GM12873 (cell line): ENCODE data around the gene SLC44A3.

Source experiments
- TF ChIP-seq, protein P1 (sequence below): IDR thresholded peaks from 2 replicates; pipeline ENCODE4 v1.5.1; 2012; ENCODE audit warnings: low read depth, mild to moderate bottlenecking, moderate library complexity, low read length, control low read depth; ENCODE audit not compliant: insufficient read depth; ENCODE audit errors: missing control alignments

SLC44A3 gene

DNA sequence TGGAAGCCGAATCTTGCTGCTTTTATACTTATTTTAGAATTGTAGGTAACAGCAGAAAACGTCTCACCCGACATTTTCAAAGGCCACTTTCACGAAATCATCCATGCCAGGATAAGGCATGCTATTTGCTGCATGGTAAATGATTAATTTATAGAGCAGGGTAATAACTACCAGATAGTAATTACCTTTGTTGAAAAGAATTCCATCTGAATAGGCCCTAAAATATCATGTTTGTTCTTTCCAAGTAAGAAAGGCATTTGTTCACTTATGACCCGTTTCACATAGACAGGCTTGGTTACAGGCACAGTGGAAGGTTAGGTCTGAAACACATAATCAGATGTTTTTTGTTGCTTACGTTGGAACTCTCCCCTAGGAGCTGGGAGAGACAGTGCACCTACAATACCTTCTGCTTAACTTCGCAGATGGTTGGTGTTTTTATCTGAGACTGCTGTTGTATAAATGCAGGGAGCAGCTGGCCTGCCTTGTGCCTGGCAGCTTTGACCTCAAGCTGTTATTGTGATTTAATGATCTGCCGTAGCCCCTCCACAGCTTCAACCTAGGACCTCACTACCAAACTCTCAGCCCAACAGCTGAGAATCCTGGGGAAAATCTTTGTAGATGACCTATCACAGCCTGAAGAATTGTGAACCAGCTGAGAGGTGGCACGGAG is 1.6 kb downstream of the SLC44A3 start:
- TF ChIP-seq, protein P1, sequence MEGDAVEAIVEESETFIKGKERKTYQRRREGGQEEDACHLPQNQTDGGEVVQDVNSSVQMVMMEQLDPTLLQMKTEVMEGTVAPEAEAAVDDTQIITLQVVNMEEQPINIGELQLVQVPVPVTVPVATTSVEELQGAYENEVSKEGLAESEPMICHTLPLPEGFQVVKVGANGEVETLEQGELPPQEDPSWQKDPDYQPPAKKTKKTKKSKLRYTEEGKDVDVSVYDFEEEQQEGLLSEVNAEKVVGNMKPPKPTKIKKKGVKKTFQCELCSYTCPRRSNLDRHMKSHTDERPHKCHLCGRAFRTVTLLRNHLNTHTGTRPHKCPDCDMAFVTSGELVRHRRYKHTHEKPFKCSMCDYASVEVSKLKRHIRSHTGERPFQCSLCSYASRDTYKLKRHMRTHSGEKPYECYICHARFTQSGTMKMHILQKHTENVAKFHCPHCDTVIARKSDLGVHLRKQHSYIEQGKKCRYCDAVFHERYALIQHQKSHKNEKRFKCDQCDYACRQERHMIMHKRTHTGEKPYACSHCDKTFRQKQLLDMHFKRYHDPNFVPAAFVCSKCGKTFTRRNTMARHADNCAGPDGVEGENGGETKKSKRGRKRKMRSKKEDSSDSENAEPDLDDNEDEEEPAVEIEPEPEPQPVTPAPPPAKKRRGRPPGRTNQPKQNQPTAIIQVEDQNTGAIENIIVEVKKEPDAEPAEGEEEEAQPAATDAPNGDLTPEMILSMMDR: no peak

DNA sequence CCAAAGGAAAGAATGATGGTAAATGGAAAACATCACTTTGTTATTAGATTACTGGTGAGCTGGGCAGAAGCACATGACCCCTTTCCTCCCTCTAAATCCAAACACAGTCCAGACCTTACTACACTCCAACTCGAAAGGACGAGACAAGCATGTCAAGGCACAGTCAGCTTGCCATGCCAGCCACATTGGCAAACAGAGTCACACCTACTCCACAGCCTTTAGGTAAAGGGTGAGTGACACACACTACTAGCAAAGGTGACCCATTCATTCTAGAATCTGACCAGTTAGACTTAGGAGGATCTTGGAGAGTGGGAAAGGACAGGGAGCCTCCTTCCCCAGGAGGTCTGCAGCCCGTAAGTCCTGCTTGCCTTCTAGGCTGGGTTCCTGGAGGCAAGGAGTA is 3.0 kb downstream of the SLC44A3 start:
- TF ChIP-seq, protein P1: no peak

DNA sequence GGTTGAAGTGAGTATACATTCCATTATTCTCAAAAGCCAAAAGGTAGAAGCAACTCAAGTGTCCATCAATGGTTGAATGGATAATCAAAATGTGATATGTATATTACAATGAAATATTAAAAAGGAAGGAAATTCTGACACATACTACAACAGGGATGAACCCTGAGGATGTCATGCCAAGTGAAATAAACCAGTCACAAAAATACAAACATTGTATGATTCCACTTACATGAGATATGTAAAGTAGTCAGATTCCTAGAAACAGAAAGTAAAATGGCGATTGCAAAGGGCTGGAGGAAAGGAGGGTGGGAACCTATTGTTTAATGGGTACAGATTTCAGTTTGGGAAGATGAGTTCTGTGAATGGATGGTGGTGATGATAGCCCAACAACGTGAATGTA is 5.8 kb downstream of the SLC44A3 start:
- TF ChIP-seq, protein P1: no peak

DNA sequence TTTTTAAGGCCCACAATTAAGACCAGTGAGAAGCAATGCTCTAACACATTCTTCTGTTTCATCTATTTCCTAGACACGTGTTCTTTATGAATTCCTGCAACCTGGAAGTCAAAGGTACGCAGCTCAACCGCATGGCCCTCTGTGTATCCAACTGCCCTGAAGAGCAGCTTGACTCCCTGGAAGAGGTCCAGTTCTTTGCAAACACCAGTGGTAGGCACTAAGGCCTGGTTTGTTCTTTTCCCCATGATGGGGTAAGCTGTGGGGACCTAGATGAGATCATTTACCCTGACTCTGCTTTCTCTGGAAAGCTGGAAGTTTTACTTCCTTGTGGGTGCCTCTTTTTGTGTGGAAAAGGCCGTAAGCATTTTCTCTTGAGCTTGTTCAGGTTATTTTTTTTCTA is 7.3 kb downstream of the SLC44A3 start:
- TF ChIP-seq, protein P1: no peak

DNA sequence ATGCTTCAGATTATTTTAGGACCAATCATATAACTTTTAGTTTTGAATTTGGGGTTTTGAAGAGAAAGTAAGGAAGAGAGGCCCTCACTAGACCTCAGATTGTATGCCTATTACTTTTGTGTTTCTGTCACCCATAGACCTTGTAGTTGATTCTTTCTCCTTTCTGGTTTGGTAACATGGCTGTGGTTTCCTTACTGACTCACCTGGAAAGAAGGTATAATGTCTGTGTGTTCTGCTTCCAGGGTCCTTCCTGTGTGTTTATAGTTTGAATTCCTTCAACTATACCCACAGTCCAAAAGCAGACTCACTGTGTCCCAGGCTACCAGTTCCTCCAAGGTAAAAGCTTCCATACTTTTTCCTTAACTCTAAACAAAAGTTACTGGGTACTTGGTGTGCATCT is 8.1 kb downstream of the SLC44A3 start:
- TF ChIP-seq, protein P1: no peak

DNA sequence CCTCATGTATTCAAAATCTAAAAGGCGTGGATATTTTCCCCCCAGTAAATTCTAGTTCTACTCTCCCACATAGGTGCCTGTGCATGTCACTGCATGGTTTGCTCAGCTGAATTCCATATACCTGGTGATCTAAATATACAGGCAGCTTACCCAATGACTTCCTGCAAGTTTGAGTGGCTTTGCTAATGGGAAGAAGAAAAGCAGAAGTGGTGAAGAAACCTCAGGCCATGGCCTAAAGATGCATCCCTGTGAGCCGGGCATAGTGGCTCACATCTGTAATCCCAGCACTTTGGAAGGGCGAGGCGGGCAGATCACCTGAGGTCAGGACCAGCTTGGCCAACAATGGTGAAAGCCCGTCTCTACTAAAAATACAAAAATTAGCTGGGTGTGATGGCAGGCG is 11.5 kb downstream of the SLC44A3 start:
- TF ChIP-seq, protein P1: no peak

DNA sequence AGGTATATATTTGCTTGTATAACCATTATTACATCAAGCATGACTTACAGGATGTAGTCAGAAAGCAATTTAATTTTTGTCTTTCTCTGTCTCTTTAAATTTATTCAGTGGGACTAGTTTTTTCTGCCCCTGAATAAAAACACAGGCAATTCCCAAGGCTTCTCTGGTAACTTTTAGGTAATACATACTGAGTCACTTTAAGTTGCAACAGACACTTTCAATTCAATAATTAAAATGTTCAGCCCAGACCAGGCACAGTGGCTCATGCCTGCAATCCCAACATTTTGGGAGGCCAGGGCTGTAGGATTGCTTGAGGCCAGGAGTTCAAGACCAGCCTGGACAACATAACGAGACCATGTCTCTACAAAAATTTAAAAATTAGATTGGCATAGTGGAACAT is 12.3 kb downstream of the SLC44A3 start:
- TF ChIP-seq, protein P1: no peak
